ENCODE results near the gene CHCHD4. TPM values are rescaled to one million over a fixed set of nuclear protein-coding genes. Genes with fewer than 3 reads are reported as not detected.
"Not testable (repeated sequence)": the region's sequence is repeated elsewhere in the genome, so short reads cannot be mapped to it uniquely, and the experiment has no call there.

CHCHD4 gene
- total RNA-seq, 2 experiments from 2014 or later = 17.3 to 18.1 TPM

DNA sequence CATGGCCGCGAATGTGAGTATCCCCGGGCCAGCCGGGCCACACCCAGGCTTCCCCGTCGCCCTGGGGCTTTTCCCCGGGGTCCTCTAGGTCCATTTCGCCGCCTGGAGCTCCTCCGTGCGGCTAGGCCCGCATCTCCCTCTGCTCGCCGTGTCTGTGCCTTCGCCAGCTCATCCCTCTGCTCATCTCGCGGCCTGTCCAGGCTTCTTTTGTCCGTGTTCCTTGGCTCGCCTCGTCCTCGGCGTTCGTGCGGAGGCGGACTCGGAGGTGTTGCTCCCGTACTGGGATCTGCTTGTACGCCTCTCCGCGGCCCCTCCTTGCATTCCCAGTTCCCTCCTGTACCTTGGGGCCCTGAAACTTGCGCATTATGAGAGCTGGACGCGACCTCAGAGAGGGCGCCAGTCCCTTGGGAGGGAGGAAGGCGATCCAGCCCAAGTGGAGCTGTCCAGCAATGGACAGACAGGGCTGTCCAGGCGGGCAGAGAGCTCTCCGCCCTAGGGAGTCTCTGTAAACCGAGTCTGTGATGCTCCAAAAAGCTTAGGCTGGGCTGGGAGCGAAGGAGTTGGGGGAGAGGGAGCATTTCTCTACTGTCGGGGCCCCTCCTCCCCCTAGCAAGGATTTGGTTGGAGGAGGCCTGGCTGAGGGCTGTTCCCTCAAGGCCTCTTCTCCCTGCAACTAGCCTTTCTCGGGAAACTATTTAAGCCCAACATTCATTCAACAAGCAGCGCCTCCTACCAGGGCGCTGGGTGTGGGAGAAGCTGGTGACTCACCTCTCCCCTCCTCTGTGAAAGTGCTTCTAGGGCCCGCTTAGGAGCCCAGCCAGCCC, 735 bp upstream of the CHCHD4 start:
- Mint-ChIP-seq H3K36me3 (ENCODE audit: low read depth) (peaks cover 50% of the 10 kb centered on the region), H3K9me3 (ENCODE audit: insufficient read depth) (no peaks in the 10 kb centered on the region), H3K27ac (peak overlapping the region; percentile 90), H3K4me3 (peak overlapping the region; percentile 93), H3K4me1 (ENCODE audit: low read depth) (peaks cover 54% of the 10 kb centered on the region), H3K27me3 (ENCODE audit: low read depth) (no peaks in the 10 kb centered on the region)
- peak; percentile 57 for DNase-seq
- CTCF ChIA-PET = interaction anchor here (0.8 to 3.0 kb wide), 8 partner anchors 9 to 235 kb away, joined by 5 to 20 read pairs (median 8); partner anchors contain the start of genes LSM3 and XPC
- peak; percentile 34 for ATAC-seq
- POLR2A ChIA-PET = interaction anchor here (1.3 to 4.1 kb wide), 9 partner anchors 8 to 305 kb away, joined by 3 to 60 read pairs (median 7); partner anchors contain the start of genes LSM3, SLC6A6 and XPC

DNA sequence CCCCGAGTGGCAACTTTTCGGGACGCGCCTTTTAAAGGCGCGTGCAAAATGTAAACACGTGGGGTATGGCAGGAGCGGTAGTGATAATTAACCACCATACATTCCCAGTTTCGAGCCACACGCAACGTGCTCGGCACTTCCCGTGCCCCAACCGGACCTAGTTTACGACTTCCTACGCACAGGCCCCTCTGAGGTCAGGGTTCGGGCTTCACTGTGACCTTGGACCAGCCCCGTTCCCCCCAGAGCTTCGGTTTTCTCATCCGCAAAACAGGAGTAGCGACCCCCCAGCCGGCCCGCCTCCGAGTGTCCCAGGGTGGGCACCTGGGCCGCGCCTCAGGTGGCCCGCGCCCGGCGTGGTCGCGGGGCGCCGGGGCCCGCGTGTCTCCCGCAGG, 451 bp downstream of the CHCHD4 start:
- POLR2A ChIA-PET = interaction anchor here (1.0 to 4.1 kb wide), 10 partner anchors 10 to 306 kb away, joined by 3 to 60 read pairs (median 6); partner anchors contain the start of genes LSM3, SLC6A6 and XPC
- DNase-seq (peak; percentile 75), ATAC-seq (peak; percentile 31)
- Mint-ChIP-seq H3K36me3 (ENCODE audit: low read depth) (peaks cover 43% of the 10 kb centered on the region), H3K27ac (peak overlapping the region; percentile 89), H3K4me3 (peak overlapping the region; percentile 93), H3K27me3 (ENCODE audit: low read depth) (no peaks in the 10 kb centered on the region), H3K9me3 (ENCODE audit: insufficient read depth) (no peaks in the 10 kb centered on the region), H3K4me1 (ENCODE audit: low read depth) (peaks cover 63% of the 10 kb centered on the region)
- CTCF ChIA-PET = interaction anchor here (1.2 to 3.0 kb wide), 8 partner anchors 10 to 228 kb away, joined by 4 to 20 read pairs (median 8); partner anchors contain the start of genes LSM3 and XPC

DNA sequence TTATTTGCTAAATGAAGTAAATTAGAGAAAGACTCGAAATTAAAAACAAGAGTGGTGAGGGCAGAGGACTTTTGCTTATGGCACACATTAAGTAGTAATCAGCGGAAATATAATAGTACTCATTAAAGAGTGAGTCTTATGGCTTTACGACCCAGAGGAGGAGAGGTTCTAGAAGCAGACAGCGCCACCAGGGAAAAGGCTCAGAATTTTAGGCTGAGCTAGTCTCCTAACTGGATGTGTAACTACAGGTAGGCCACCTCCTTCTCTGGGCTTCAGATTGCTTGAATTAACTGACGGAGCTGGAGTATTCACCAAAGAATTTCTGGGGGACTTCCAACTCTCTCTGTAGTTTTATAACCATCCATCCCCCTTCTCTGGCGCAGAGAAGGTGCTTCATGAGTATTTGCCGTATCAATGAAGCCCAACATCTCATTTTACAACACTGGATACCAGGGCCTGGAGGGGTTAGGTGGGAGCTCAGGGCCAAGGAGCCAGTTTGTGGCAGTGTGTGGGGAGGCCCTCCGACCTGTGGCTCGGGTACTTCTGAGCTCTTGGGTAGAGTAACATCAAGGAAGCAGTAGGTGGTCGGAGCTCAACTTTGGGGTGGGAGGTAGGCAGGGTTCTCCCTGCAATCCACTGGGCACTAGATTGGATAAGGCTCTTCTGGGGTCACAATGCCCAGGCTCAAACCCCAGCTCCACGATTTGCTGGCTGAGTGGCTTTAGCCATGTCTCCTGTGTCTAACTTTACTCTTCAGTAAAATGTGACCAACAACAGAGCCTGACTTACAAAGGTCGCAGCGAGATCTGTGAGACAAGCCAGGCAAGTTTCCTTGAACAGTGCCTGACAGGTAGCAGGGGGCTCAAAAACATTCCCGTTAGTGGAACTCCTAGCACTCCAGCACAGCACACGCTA, 1.1 kb downstream of the CHCHD4 start:
- ChIA-PET POLR2A (interaction anchor here (0.5 to 4.1 kb wide), 8 partner anchors 21 to 279 kb away, joined by 3 to 60 read pairs (median 8); partner anchors contain the start of genes LSM3, SLC6A6 and XPC), CTCF (interaction anchor here (1.1 to 3.0 kb wide), 4 partner anchors 8 to 227 kb away, joined by 4 to 20 read pairs (median 7); partner anchors contain the start of gene LSM3)
- DNase-seq (peak; percentile 25), ATAC-seq (no peak)
- Mint-ChIP-seq H3K36me3 (ENCODE audit: low read depth) (peaks cover 37% of the 10 kb centered on the region), H3K4me1 (ENCODE audit: low read depth) (peaks cover 62% of the 10 kb centered on the region), H3K4me3 (peak overlapping the region; percentile 93), H3K27ac (peak overlapping the region; percentile 89), H3K9me3 (ENCODE audit: insufficient read depth) (no peaks in the 10 kb centered on the region), H3K27me3 (ENCODE audit: low read depth) (no peaks in the 10 kb centered on the region)

GRCh38 chr3:14122301-14122700, 2.4 kb downstream of the CHCHD4 start:
- Mint-ChIP-seq H3K4me1 (ENCODE audit: low read depth) (peaks cover 50% of the 10 kb centered on the region), H3K4me3 (peak overlapping the region; percentile 20), H3K27me3 (ENCODE audit: low read depth) (no peaks in the 10 kb centered on the region), H3K9me3 (ENCODE audit: insufficient read depth) (no peaks in the 10 kb centered on the region), H3K27ac (peak overlapping the region; percentile 20), H3K36me3 (ENCODE audit: low read depth) (peaks cover 24% of the 10 kb centered on the region)
- POLR2A ChIA-PET = no interaction called here
- CTCF ChIA-PET = interaction anchor here (0.7 to 2.4 kb wide), 4 partner anchors 31 to 465 kb away, joined by 3 to 10 read pairs (median 6); partner anchors contain the start of gene LSM3
- ATAC-seq = no peak
- no peak for DNase-seq

DNA sequence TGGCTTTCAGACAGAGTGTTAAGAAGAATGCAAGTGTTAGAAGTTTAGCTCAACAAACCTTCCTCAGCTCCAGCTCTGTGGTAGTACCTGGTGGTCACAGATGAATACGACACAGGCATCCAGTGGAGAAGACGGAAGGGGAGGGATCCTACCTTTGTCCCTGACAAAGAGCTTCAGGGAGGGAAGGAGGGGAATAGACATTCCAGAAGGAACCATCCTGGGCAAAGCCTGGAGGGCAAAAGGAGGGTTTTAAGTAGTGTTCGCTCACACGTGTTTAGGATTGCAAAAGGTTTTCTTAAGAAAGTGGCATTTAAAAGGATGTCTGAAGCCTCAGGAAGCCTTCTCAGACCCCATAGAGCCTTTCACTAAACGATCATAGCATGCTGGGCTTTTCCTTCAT, 2.8 kb downstream of the CHCHD4 start:
- no peak for ATAC-seq
- Mint-ChIP-seq H3K4me1 (ENCODE audit: low read depth) (peaks cover 46% of the 10 kb centered on the region), H3K9me3 (ENCODE audit: insufficient read depth) (no peaks in the 10 kb centered on the region), H3K27ac (no peak overlapping the region), H3K4me3 (no peak overlapping the region), H3K27me3 (ENCODE audit: low read depth) (no peaks in the 10 kb centered on the region), H3K36me3 (ENCODE audit: low read depth) (peaks cover 24% of the 10 kb centered on the region)
- DNase-seq = peak; percentile 10
- ChIA-PET CTCF (interaction anchor here (0.8 to 2.4 kb wide), 3 partner anchors 57 to 464 kb away, joined by 4 to 10 read pairs (median 7); partner anchors contain the start of gene LSM3), POLR2A (no interaction called here)

GRCh38 chr3:14120921-14121448, 3.7 kb downstream of the CHCHD4 start:
- H3K4me3 Mint-ChIP-seq; H3K27me3 Mint-ChIP-seq (ENCODE audit: low read depth); DNase-seq; H3K9me3 Mint-ChIP-seq (ENCODE audit: insufficient read depth); ATAC-seq; H3K27ac Mint-ChIP-seq: not testable (repeated sequence)
- ChIA-PET CTCF (interaction anchor here (2.3 kb wide), 1 partner anchor 224 kb away, joined by 10 read pairs; no protein-coding TSS in a partner anchor), POLR2A (interaction anchor here (1.3 kb wide), 1 partner anchor 11 kb away, joined by 3 read pairs; no protein-coding TSS in a partner anchor)
- peaks cover 21% of the 10 kb centered on the region for H3K36me3 Mint-ChIP-seq (ENCODE audit: low read depth)
- peaks cover 37% of the 10 kb centered on the region for H3K4me1 Mint-ChIP-seq (ENCODE audit: low read depth)

- no peak for ATAC-seq
Observed at GRCh38 chr3:14120111-14120920, 4.4 kb downstream of the CHCHD4 start.

DNA sequence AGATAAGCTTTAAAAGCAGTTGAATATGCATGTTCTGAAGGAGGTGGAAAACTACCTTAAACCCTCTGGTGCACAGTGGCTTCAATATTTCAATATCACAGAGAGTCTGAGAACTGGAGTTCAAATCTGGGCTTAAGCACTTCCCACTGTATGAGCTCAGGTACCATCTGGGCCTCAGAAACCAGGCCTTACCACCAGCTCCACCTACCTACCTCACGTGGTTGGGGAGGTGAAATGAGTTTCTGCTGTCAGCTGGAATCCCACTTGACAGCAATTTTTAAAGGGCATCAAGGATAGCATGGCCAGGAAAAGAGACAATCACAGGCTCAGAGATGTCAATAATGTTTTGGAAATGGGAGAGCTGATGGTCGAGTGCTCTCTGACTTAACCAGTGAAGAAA, 5.0 kb downstream of the CHCHD4 start:
- H3K27ac Mint-ChIP-seq = no peak overlapping the region
- peaks cover 27% of the 10 kb centered on the region for H3K36me3 Mint-ChIP-seq (ENCODE audit: low read depth)
- ChIA-PET CTCF (interaction anchor here (0.7 to 1.6 kb wide), 4 partner anchors 8 to 223 kb away, joined by 3 to 9 read pairs (median 4); no protein-coding TSS in a partner anchor), POLR2A (no interaction called here)
- no peak for ATAC-seq
- H3K4me3 Mint-ChIP-seq = no peak overlapping the region
- DNase-seq = no peak
- H3K27me3 Mint-ChIP-seq (ENCODE audit: low read depth) = no peaks in the 10 kb centered on the region
- peaks cover 34% of the 10 kb centered on the region for H3K4me1 Mint-ChIP-seq (ENCODE audit: low read depth)
- H3K9me3 Mint-ChIP-seq (ENCODE audit: insufficient read depth) = no peaks in the 10 kb centered on the region

More at GRCh38 chr3:14120111-14120920, 4.4 kb downstream of the CHCHD4 start:
- ChIA-PET CTCF (interaction anchor here (1.6 to 2.3 kb wide), 3 partner anchors 83 to 224 kb away, joined by 4 to 10 read pairs (median 9); no protein-coding TSS in a partner anchor), POLR2A (interaction anchor here (1.3 kb wide), 1 partner anchor 11 kb away, joined by 3 read pairs; no protein-coding TSS in a partner anchor)
- Mint-ChIP-seq H3K4me3 (no peak overlapping the region), H3K27me3 (ENCODE audit: low read depth) (no peaks in the 10 kb centered on the region), H3K36me3 (ENCODE audit: low read depth) (peaks cover 21% of the 10 kb centered on the region), H3K4me1 (ENCODE audit: low read depth) (peaks cover 34% of the 10 kb centered on the region), H3K27ac (no peak overlapping the region), H3K9me3 (ENCODE audit: insufficient read depth) (no peaks in the 10 kb centered on the region)
- DNase-seq = peak; percentile 16

GRCh38 chr3:14118400-14119381, 6.0 kb downstream of the CHCHD4 start:
- H3K27ac Mint-ChIP-seq = no peak overlapping the region
- peaks cover 33% of the 10 kb centered on the region for H3K36me3 Mint-ChIP-seq (ENCODE audit: low read depth)
- ChIA-PET CTCF (interaction anchor here (0.7 to 1.6 kb wide), 4 partner anchors 9 to 222 kb away, joined by 3 to 9 read pairs (median 4); no protein-coding TSS in a partner anchor), POLR2A (no interaction called here)
- no peaks in the 10 kb centered on the region for H3K9me3 Mint-ChIP-seq (ENCODE audit: insufficient read depth)
- no peak for ATAC-seq
- no peak overlapping the region for H3K4me3 Mint-ChIP-seq
- DNase-seq = no peak
- H3K4me1 Mint-ChIP-seq (ENCODE audit: low read depth) = peaks cover 29% of the 10 kb centered on the region
- H3K27me3 Mint-ChIP-seq (ENCODE audit: low read depth) = no peaks in the 10 kb centered on the region

All from activated CD8-positive, alpha-beta T cell treated with anti-CD3 and anti-CD28 coated beads, Interleukin-2, amount 10 ng/mL, durations not matched to agents 7 days and 5 days (primary cell).